GM18870 (cell line): ENCODE measurements around the gene EYA2.

ENCODE experiments used
- ATAC-seq: cut with Tn5 transposase; IDR thresholded peaks from one replicate; pipeline ENCODE4 v1.9.1; 2021; ENCODE audit warnings: moderate library complexity; ENCODE audit not compliant: unreplicated experiment

EYA2 gene

DNA sequence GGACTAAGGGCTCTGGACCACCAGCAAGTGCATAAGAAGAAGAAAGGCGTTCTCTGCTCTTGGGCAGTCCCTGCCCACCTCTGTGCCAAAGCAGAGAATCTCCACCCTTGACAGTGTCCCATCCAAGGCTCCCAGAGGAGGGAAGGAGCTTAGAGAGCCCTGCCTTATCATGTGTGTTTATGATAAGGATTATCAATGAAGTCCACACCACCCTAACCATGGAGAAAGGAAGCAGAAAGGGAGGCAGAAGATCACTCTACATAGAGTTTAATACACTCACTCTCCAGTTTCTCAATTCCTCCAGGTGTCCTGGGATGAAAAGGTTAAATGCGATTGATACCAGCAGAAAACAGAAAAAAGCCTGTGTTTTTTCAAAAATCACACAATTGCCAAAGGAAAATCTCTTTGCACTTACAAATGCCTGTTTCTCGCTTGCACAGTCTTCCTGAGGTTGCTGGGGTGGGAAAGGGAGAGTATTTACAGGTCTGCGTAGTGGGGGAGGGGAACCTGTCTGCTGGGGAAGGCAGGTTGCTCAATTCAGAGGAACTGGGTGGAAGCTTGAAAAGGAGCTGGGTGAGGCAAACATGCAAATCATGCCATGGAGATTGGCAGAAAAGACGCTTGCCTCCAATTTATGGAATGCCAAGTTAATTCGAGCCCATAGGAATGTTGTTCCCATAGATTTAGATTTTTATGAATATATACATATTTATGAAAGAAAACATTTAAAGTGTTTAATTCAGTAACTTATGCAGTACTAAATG is 104.0 kb downstream of the EYA2 start:
- ATAC-seq, result no peak

GRCh38 chr20:46999801-47000465 is 105.3 kb downstream of the EYA2 start:
- ATAC-seq, result no peak

DNA sequence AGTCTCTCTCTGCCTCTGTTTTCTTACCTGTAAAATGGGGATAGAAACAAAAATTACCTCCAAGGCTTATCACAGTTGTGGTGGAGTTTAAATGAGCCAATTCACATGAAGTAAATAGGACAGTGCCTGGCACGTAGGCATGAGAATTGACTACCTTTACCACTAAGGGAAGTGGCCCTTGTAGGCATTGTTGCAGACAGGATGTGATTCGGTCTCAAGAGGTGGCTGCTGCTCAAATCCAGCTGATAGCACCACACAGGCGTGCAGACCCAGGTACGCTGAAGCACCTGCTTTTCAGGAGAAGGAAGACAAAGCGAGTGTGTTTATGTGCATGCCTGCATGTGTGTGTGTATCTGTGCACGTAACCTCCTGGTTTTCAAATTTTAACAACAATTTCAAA is 108.6 kb downstream of the EYA2 start:
- no peak for ATAC-seq

GRCh38 chr20:47004179-47004578 is 109.5 kb downstream of the EYA2 start:
- ATAC-seq, result no peak

- ATAC-seq, result no peak
These were observed 113.4 kb downstream of the EYA2 start for GRCh38 chr20:47007826-47008655.

DNA sequence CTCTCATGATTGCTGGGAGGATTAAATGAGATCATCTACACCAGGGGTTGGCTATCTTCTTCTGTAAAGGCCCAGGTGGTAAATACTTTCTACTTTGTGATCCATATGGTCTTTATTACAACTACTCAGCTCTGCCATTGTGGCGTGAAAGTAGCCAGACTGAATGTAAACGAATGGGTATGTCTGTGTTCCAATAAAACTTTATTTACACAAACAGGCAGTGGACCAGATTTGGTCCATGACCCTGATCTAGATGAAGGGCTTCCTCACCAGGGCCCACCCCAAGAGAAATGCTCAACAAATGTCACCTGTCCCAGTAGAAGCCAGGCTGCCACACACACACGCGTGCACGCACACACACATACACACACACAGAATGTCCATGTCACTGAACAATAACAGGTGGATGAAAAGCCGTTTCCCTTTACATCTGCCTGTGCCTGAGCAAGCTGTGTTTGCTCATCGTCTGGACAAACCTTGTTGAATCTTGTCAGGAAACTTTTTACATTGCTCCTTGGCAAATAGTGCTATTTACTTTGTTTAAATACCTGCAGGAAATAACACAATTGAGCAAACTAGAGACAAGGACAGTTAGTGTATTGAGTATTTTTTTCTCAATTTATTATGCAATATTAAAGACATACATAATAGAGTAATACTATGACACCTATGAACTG is 114.3 kb downstream of the EYA2 start:
- no peak for ATAC-seq

GRCh38 chr20:47009784-47010183 is 115.1 kb downstream of the EYA2 start:
- no peak for ATAC-seq

- ATAC-seq, result no peak
These were observed 117.3 kb downstream of the EYA2 start for GRCh38 chr20:47011984-47012383.

- ATAC-seq, result no peak
These were observed 119.0 kb downstream of the EYA2 start for GRCh38 chr20:47013606-47014005.

- ATAC-seq, result no peak
These were observed 121.5 kb downstream of the EYA2 start for GRCh38 chr20:47016068-47016664.

DNA sequence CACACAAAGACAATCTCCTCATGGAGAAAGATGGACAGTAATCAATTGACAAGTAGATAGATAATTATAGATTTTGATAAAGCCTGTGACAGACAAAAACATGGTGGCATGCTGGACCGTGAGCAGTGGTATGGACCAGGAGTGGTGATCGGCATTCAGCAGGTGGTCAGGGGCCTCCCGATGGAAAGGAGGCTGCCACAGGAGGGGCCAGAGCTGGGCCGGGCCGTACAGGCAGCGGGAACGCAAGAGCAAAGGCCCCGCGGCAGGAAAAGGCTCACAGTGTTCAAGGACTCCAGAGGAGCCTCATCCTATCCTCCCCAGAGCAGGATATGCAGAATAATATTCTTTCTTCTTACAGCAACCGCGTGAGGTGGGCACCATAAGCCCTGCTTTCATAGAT is 123.7 kb downstream of the EYA2 start:
- no peak for ATAC-seq

GRCh38 chr20:47019121-47019824 is 124.6 kb downstream of the EYA2 start:
- no peak for ATAC-seq

GRCh38 chr20:47020231-47020630 is 125.6 kb downstream of the EYA2 start:
- no peak for ATAC-seq

DNA sequence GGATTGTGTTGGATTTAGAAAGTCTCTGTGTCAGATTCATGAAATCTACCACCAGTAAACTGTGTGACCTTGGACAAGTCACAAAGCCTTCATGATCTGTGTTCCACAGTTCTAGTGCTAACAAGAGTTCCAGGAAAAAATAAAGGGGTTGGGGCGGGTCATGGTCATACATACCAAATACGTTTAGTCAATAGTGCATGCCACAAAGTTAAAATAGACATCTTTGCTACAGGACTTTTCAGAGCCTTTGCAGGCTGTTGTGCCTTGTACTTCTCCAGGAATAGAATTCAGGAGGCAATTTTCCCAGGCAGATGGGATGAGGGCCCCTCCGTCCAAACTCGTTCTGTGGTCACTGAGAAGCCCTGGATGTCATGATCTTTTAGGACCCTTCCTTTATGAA is 127.2 kb downstream of the EYA2 start:
- ATAC-seq, result no peak

DNA sequence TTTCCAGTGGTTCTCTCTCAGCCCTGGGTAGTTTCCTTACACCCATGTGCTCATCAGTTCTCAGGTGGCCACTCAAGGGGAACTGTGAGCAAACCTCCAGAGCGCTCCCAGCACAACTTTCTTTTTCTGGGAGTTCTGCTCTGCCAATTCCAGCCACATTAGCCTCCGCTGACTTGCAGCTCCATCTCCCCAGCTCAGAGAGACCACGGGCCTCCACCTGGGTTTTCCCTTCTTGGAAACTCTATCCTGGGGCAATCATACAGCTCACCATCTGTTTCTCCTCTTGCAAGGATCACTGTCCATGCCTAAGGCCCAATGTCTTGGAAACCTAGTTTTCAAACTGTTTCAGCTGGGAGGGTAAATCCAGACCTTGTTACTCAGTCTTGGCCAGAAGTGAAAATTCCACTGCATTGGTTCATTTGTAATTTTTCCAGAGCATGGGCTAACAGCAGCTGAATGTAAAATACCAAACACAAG is 129.9 kb downstream of the EYA2 start:
- ATAC-seq, result no peak

DNA sequence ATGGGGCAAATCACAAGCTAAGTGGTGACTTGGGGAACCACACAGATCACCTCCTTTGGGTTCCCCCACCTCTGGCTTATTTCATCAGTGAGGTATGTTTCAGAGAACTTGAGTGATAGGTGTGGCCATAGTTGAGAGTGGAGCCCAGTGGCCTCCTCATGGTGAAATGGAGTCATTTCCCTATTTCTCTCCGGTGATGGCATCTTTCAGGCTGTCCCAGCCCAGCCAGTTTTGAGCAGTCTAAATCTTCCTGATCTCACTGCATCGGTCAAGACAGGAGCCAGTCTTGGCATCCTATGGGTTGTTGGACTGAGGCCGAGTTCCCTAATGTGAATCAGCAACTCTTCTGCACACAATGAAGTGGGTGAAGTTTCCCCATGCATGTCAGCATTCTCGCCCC is 132.4 kb downstream of the EYA2 start:
- no peak for ATAC-seq

DNA sequence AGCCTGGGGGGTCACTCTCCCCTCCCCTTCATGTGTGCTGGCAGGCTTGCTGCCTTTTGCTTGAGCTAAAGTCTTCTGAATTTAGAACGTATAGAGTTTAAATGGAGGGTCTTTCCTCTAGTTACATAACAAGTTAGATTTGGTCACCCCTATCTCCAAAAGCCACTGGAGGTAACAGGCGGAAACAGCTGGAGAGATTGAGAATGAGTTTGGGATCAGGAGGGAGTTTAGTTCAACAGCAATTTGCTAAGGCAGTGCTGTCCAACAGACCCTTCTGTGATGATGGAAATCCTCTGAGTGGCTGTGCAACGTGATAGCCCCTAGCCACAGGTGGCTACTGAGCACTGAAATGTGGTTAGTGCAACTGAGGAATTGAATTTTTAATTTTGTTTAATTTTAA is 132.8 kb downstream of the EYA2 start:
- no peak for ATAC-seq

- ATAC-seq, result no peak
These were observed 133.8 kb downstream of the EYA2 start for GRCh38 chr20:47028487-47028886.

DNA sequence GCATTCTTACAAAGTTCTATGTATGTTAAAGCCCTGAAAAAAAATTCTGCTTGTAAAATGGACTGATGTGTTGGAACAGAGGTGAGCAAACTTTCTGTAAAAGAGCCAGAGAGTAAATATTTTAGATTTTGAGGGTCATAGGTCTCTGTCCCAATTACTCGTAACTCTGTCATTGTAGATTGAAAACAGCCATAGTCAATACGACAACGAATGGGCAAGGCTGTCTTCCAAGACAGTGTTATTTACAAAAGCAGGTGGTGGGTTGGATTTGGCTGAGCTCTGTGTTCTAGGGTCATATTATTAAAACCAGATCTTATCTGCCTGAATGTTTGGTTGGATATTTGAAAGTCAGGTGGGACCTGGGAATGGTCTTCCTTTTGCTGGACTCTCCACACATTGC is 135.2 kb downstream of the EYA2 start:
- ATAC-seq, result no peak

GRCh38 chr20:47030271-47030810 is 135.7 kb downstream of the EYA2 start:
- ATAC-seq, result no peak
